Measurements from ENCODE around the gene GZMB.

Gene GZMB

GRCh38 chr14:24634158-24634557, at the start of gene GZMB:
Gene GZMB (minus strand): TSS chr14:24634190. CDS start chr14:24634160, 30 bp downstream.
- Histone ChIP-seq H3K4me2 (ENCODE audit: low read length) (no peak within 1 kb of the TSS), H3K9ac (ENCODE audit: low read length) (no peak within 1 kb of the TSS), H3K27ac (ENCODE audit: low read depth, low read length, poor library complexity, severe bottlenecking) (no peak within 1 kb of the TSS), H3K27me3 (ENCODE audit: insufficient read depth, low read length) (no peaks in the 10 kb centered on the region), H3K79me2 (ENCODE audit: insufficient read depth, low read length) (no peaks in the 10 kb centered on the region), H3F3A (ENCODE audit: insufficient read depth, low read length) (no peaks in the 10 kb centered on the region), H3K4me3 (ENCODE audit: low read depth, low read length, poor library complexity, severe bottlenecking) (no peak within 1 kb of the TSS), H3K4me1 (ENCODE audit: insufficient read depth, low read length, severe bottlenecking) (no peaks in the 10 kb centered on the region), H3K9me2 (ENCODE audit: low read depth, low read length) (no peaks in the 10 kb centered on the region), H3K36me3 (ENCODE audit: insufficient read depth, low read length) (no peaks in the 10 kb centered on the region), H2AFZ (ENCODE audit: low read length) (no peak within 1 kb of the TSS), H4K20me1 (ENCODE audit: insufficient read depth, low read length) (no peaks in the 10 kb centered on the region), H3K9me3 (ENCODE audit: low read length) (no peaks in the 10 kb centered on the region)
- TF ChIP-seq CTCF (IDR thresholded peaks at IDR 0.05; ENCODE audit: low read length) = no peak
- no peak for TF ChIP-seq EZH2 (IDR thresholded peaks at IDR 0.05; ENCODE audit: borderline replicate concordance, low read length)

- Histone ChIP-seq H3K9me2 (ENCODE audit: low read depth, low read length) (no peaks in the 10 kb centered on the region), H3K36me3 (ENCODE audit: insufficient read depth, low read length) (no peaks in the 10 kb centered on the region), H4K20me1 (ENCODE audit: insufficient read depth, low read length) (no peaks in the 10 kb centered on the region), H3K27me3 (ENCODE audit: insufficient read depth, low read length) (peaks cover 5% of the 10 kb centered on the region; the same call in 1 of the 2 replicates), H3K9me3 (ENCODE audit: low read length) (no peaks in the 10 kb centered on the region), H3K9ac (ENCODE audit: low read length) (no peak overlapping the region), H3F3A (ENCODE audit: insufficient read depth, low read length) (no peaks in the 10 kb centered on the region), H2AFZ (ENCODE audit: low read length) (no peak overlapping the region), H3K4me1 (ENCODE audit: insufficient read depth, low read length, severe bottlenecking) (no peaks in the 10 kb centered on the region), H3K4me2 (ENCODE audit: low read length) (no peak overlapping the region), H3K27ac (ENCODE audit: low read depth, low read length, poor library complexity, severe bottlenecking) (no peak overlapping the region), H3K79me2 (ENCODE audit: insufficient read depth, low read length) (no peaks in the 10 kb centered on the region), H3K4me3 (ENCODE audit: low read depth, low read length, poor library complexity, severe bottlenecking) (no peak overlapping the region)
- no peak for TF ChIP-seq CTCF (IDR thresholded peaks at IDR 0.05; ENCODE audit: low read length)
- no peak for TF ChIP-seq EZH2 (IDR thresholded peaks at IDR 0.05; ENCODE audit: borderline replicate concordance, low read length)
Observed at GRCh38 chr14:24681056-24681455, 47.1 kb upstream of the GZMB start.

- Histone ChIP-seq H3K36me3 (ENCODE audit: insufficient read depth, low read length) (no peaks in the 10 kb centered on the region), H3K79me2 (ENCODE audit: insufficient read depth, low read length) (no peaks in the 10 kb centered on the region), H3K27ac (ENCODE audit: low read depth, low read length, poor library complexity, severe bottlenecking) (no peak overlapping the region), H3K9ac (ENCODE audit: low read length) (no peak overlapping the region), H3K4me2 (ENCODE audit: low read length) (no peak overlapping the region), H4K20me1 (ENCODE audit: insufficient read depth, low read length) (no peaks in the 10 kb centered on the region), H2AFZ (ENCODE audit: low read length) (no peak overlapping the region), H3F3A (ENCODE audit: insufficient read depth, low read length) (no peaks in the 10 kb centered on the region), H3K4me1 (ENCODE audit: insufficient read depth, low read length, severe bottlenecking) (no peaks in the 10 kb centered on the region), H3K9me2 (ENCODE audit: low read depth, low read length) (no peaks in the 10 kb centered on the region), H3K4me3 (ENCODE audit: low read depth, low read length, poor library complexity, severe bottlenecking) (no peak overlapping the region), H3K9me3 (ENCODE audit: low read length) (no peaks in the 10 kb centered on the region), H3K27me3 (ENCODE audit: insufficient read depth, low read length) (peaks cover 5% of the 10 kb centered on the region; the same call in 1 of the 2 replicates)
- TF ChIP-seq CTCF (IDR thresholded peaks at IDR 0.05; ENCODE audit: low read length) (no peak), EZH2 (IDR thresholded peaks at IDR 0.05; ENCODE audit: borderline replicate concordance, low read length) (no peak)
Observed at GRCh38 chr14:24680516-24680915, 46.5 kb upstream of the GZMB start.

All from OCI-LY1 (cell line).